Ascending aorta (tissue), 2 donors: ENCODE data around the gene GNPTG. TPM values are rescaled to one million over a fixed set of nuclear protein-coding genes. Genes with fewer than 3 reads are reported as not detected.

ENCODE experiments used
- DNase-seq, 2 donors: peaks; one replicate each; pipeline ENCODE4 v3.0.0-alpha.2; 2019; ENCODE audit warnings: low spot score in 2 of 2
- H3K27ac ChIP-seq, 2 donors: fragments of 200-600 bp; sonication (generic); one replicate each; pipeline ENCODE4 v1.5.1; 2016 to 2017; ENCODE audit warnings: mild to moderate bottlenecking in 1 of 2
- H3K27me3 ChIP-seq: fragments of 200-600 bp; sonication (generic); one replicate; pipeline ENCODE4 v1.5.1; 2017
- H3K36me3 ChIP-seq, 2 donors: fragments of 200-600 bp; sonication (generic); one replicate each; pipeline ENCODE4 v1.5.1; 2016
- H3K4me1 ChIP-seq, 2 donors: fragments of 200-600 bp; sonication (generic); one replicate each; pipeline ENCODE4 v1.5.1; 2016 to 2017; ENCODE audit warnings: mild to moderate bottlenecking in 1 of 2
- H3K4me3 ChIP-seq, 2 donors: fragments of 200-600 bp; sonication (generic); one replicate each; pipeline ENCODE4 v1.5.1; 2016 to 2017; ENCODE audit warnings: mild to moderate bottlenecking in 1 of 2
- H3K9me3 ChIP-seq, 2 donors: fragments of 200-600 bp; sonication (generic); one replicate each; pipeline ENCODE4 v1.5.1; 2016
- CTCF ChIP-seq, 3 experiments: fragments of 200-600 bp in 2 of 3; fragments of 450-650 bp in 1 of 3; sonication (generic) in 2 of 3; IDR thresholded peaks; one replicate each; pipeline ENCODE4 v1.5.1; 2016 to 2019; ENCODE audit warnings: antibody characterized with exemption in 3 of 3, mild to moderate bottlenecking in 1 of 3, moderate library complexity in 1 of 3
- intact Hi-C: fragments of 100-400 bp; cut with DNase I; formaldehyde crosslinking; loops from one replicate; pipeline ENCODE4 v1.15.1; 2023
- total RNA-seq: library from RNA; depleted of rRNA; stranded (reverse); fragments of >200 nt; gene quantifications from one replicate; pipeline ENCODE4 v1.1.0, GENCODE V29; 2016

The GNPTG gene
- total RNA-seq, 1 donor from 2014 or later: 86.6 TPM

- Histone ChIP-seq H3K36me3 (peaks cover 69 to 75% of the 10 kb centered on the region in 2 donors), H3K4me1 (peaks cover 20 to 25% of the 10 kb centered on the region in 2 donors), H3K27me3 (no peaks in the 10 kb centered on the region), H3K27ac (no peak overlapping the region), H3K9me3 (no peaks in the 10 kb centered on the region), H3K4me3 (no peak overlapping the region)
- no peak for DNase-seq
- TF ChIP-seq CTCF (IDR thresholded peaks at IDR 0.05): no peak
- intact Hi-C loops: no loop called here
Measured at GRCh38 chr16:1315081-1316032, 36.4 kb upstream of the GNPTG start.

GRCh38 chr16:1316033-1316405, 35.7 kb upstream of the GNPTG start:
- intact Hi-C loops: no loop called here
- Histone ChIP-seq H3K4me3 (no peak overlapping the region), H3K27me3 (no peaks in the 10 kb centered on the region), H3K9me3 (no peaks in the 10 kb centered on the region), H3K36me3 (peaks cover 76 to 81% of the 10 kb centered on the region in 2 donors), H3K4me1 (peaks cover 14 to 19% of the 10 kb centered on the region in 2 donors), H3K27ac (no peak overlapping the region)
- TF ChIP-seq CTCF (IDR thresholded peaks at IDR 0.05): no peak
- DNase-seq: no peak

- H3K9me3 ChIP-seq: no peaks in the 10 kb centered on the region
- no peak overlapping the region for H3K4me3 ChIP-seq
- H3K4me1 ChIP-seq: peaks cover 2% of the 10 kb centered on the region in 2 donors
- no peak for DNase-seq
- no peak overlapping the region for H3K27ac ChIP-seq
- H3K27me3 ChIP-seq: no peaks in the 10 kb centered on the region
- intact Hi-C loops: no loop called here
- no peak for TF ChIP-seq CTCF (IDR thresholded peaks at IDR 0.05)
- peaks cover 88 to 92% of the 10 kb centered on the region in 2 donors for H3K36me3 ChIP-seq
Measured at GRCh38 chr16:1317479-1318267, 34.1 kb upstream of the GNPTG start.

- no peaks in the 10 kb centered on the region for H3K9me3 ChIP-seq
- no peak for TF ChIP-seq CTCF (IDR thresholded peaks at IDR 0.05)
- no peak overlapping the region for H3K4me3 ChIP-seq
- peaks cover 0 to 2% of the 10 kb centered on the region in 2 donors for H3K4me1 ChIP-seq
- peaks cover 85 to 92% of the 10 kb centered on the region in 2 donors for H3K36me3 ChIP-seq
- intact Hi-C loops: no loop called here
- no peak for DNase-seq
- H3K27me3 ChIP-seq: no peaks in the 10 kb centered on the region
- no peak overlapping the region for H3K27ac ChIP-seq
Measured at GRCh38 chr16:1318268-1318545, 33.5 kb upstream of the GNPTG start.

GRCh38 chr16:1319041-1319440, 32.7 kb upstream of the GNPTG start:
- intact Hi-C loops: no loop called here
- Histone ChIP-seq H3K27me3 (no peaks in the 10 kb centered on the region), H3K4me1 (peaks cover 0 to 2% of the 10 kb centered on the region in 2 donors), H3K9me3 (no peaks in the 10 kb centered on the region), H3K4me3 (no peak overlapping the region), H3K27ac (no peak overlapping the region), H3K36me3 (peaks cover 91 to 94% of the 10 kb centered on the region in 2 donors)
- TF ChIP-seq CTCF (IDR thresholded peaks at IDR 0.05): no peak
- no peak for DNase-seq
